ENCODE data around the gene CHST9.
"Not testable (repeated sequence)": the region's sequence is repeated elsewhere in the genome, so short reads cannot be mapped to it uniquely, and the experiment has no call there.

CHST9 gene

DNA sequence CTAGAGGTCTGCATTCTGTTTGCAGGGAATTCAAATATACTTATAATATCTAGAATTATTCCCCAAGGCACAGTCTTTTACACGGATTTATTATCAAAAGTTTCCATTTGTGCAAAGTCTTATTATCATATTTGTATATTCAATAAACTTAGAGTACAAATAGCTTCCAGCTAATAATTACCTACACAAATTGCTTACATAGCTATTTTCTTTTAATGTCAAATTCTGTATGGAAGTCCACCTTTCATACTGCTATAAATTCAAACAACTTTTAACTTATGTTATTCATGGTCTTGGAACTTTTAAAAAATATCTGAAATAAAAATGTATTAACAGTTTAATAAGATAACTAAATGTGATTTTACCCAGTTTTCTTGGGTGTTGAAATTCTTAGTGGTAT lies 13.1 kb downstream of the CHST9 start:
- DNase-seq = no peak

DNA sequence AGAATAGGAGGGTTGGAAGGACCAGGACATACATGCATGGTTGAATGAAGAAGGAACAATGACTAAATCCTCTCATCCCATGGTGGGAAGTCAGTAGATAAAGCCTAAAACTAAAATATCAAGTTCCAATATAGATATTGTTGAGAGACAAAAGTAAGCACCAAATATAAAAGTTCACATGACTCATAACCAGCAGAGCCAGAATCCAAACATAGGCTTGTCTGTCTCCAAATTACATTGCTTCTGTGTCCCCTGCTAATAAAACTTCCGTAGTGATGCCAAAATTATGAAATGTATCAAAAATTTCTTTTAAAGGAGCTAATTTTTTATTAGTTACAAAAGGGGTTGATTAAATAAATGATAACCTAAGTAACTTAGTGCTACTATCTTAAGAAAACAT lies 19.7 kb downstream of the CHST9 start:
- DNase-seq = no peak

DNA sequence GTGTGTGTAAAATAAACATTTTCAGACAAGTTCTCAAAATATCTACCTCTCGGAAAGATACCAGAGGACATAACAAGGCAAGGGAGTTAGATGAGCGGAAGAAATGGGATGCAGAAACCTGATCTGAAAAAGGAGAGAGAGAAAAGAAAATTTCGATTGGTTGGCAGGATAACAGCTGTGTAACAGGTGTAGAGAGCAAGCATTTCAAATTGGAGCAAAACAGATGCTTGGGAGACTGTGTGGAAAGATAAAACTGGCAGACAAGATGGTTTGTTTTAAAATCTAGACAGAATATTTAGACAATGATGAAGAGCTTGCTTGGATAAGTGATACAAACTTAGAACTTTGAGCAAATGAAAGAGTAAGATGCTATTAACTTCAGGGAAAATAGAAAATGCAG lies 20.2 kb downstream of the CHST9 start:
- no peak for DNase-seq

DNA sequence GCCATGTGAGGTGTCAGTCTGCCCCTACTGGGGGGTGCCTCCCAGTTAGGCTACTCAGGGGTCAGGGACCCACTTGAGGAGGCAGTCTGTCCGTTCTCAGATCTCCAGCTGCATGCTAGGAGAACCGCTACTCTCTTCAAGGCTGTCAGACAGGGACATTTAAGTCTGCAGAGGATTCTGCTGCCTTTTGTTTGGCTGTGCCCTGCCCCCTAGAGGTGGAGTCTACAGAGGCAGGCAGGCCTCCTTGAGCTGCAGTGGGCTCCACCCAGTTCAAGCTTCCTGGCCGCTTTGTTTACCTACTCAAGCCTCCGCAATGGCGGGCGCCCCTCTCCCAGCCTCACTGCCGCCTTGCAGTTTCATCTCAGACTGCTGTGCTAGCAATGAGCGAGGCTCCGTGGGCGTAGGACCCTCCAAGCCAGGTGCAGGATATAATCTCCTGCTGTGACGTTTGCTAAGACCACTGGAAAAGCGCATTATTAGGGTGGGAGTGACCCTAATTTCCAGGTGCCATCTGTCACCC lies 21.9 kb downstream of the CHST9 start:
- DNase-seq = not testable (repeated sequence)

DNA sequence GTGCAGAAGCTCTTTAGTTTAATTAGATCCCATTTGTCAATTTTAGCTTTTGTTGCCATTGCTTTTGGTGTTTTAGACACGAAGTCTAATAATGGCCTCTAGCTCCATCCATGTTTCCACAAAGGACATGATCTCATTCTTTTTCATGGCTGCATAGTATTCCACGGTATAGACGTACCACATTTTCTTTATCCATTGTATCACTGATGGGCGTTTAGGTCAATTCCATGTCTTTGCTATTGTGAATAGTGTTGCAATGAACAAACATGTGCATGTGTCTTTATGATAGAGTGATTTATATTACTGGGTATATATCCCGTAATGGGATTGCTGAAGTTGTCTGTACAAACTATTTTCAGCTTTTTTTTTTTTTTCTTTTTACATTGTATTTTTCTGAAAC lies 35.9 kb downstream of the CHST9 start:
- not testable (repeated sequence) for DNase-seq

DNA sequence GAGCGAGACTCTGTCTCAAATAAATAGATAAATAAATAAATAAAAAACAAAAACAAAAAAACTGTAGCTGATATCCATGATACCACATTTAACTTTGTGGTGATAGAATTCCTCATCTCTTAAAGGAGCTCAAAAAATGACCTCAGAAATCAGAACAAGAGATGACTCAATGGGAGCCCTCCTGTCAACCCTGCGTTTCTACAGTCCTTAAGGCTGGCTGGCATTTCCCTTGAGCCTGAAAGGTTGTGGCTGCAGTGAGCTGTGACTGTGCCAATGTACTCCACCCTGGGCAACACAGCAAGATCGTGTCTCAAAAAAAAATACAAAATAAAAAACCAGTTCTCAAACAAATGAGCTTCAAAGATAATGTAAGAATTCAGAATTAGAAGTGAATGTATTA lies 40.4 kb downstream of the CHST9 start:
- no peak for DNase-seq

DNA sequence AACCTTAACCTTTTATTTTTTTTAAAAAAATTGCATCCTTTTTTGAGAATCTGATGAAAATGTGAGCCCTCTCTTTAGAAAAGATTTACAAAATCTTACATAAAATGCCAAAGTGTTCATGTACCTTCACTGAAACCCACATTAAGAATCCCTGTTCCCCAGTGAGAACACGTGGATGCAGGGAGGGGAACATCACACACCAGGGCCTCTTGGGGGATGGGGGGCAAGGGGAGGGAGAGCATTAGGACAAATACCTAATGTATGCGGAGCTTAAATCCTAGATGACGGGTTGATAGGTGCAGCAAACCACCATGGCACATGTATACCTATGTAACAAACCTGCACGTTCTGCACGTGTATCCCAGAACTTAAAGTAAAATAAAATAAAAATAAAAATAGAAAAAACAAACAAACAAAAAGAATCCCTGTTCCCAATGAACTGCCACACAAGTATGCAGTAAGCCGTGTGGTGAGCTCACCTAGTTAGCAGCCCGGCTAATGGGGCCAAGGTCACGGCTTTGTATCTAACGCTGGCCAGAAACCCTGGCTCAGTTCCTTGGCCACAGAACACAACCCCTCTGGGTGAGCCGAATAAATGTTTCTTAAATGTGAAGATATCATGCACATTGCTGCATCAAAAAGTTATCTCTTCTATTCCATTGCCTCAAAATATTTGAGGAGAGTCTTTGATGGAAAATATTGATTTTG lies 41.4 kb downstream of the CHST9 start:
- DNase-seq = no peak

DNA sequence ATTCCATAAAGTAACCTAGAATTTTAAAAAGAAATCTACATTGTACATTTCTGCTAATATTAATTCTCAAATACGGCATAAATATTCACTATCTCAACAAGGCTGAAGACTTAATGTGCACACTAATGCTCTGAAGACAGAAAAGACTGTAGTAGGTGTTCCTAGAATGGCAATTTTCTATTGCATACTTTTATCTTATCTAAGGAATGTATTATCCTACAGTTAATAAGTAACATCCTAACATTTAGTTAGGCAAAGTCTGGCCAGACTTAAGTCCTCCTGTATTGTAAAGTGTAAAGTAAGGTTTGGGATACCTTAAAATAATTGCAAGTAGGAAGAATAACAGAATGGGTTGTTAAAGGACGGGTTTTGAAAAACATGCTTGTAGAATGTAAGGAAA lies 42.2 kb downstream of the CHST9 start:
- DNase-seq = no peak

DNA sequence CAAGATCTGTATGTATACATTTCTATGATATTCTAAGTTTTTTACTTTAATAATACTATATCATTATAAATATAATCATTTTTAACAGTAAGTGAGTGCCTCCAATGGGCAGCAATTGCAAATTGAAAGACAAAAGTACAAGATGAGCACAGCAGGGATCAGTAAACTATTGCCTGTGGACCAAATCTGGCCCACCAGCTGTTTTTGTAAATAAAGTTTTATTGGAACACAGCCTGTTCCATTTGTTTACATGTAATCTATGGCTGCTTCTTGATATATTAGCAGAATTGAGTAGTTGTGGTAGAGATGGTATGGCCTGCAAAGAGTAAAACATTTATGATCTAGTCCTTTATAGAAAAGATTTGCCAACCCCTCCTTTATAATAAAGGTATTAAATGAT lies 43.2 kb downstream of the CHST9 start:
- DNase-seq = no peak

DNA sequence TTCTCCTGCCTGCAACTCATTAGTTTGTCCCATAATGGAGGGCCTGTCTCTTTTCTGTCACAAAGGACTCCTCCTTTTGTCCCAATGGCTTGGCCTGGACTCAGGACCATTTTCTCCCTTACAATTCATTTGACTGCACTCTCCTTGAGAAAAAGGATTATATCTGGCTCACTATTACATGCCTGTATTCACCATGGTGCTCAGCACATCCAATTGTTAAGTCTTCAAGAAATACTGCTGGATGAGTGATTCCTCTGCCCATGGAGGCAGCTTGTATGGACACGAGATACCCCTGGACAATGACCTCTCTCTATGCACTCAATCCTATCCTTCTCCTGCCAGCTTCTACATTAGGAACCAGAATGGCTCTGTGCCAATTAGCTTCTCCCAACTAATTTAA lies 47.0 kb downstream of the CHST9 start:
- DNase-seq = no peak

DNA sequence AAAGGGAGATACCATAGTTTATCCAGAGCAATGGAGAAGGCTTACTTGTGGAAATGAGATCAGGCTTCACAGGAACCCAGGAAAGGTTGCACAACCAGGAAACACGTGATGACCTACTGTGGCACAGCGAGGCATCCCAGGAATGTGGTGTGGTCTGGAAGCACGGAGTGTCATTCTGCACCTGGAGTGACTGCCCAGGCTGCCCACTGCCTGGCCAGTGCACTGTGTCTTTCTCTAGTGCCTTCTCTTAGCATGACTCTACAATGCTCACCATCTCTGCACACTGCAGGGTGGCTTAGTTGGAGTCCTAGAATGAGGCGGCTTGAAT lies 48.9 kb downstream of the CHST9 start:
- no peak for DNase-seq

DNA sequence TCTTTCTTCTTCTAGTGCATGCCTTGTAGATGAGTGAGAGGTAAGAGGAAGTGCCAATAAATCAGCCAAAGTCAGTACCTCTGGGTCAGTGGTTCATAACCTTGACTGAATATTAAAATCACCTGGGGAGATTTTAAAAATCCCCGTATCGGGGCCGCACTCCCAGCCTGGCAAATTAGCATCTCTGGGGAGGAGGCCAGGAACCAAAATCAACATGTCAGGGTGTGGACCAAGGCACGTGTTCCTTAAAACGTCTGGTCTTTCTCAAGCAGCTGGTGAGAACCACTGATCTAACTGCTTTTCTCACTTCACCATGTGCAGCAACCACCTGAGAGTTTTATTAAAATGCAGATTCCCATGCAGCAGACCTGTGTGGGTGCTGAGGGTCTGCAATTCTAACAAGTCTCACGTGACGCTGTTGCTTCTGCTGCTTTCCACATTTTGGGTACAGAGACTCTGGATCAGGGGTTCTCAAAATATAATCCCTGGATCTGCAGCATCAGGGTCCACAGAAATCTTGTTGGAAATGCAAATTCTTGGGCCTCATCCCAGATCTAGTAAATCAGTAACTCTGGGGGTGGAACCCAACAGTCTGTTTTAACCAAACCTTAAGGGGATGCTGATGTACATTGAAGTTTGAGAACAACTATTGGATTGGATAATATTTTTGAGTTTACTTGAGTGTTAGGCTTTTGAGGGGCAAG lies 49.5 kb downstream of the CHST9 start:
- DNase-seq = no peak

DNA sequence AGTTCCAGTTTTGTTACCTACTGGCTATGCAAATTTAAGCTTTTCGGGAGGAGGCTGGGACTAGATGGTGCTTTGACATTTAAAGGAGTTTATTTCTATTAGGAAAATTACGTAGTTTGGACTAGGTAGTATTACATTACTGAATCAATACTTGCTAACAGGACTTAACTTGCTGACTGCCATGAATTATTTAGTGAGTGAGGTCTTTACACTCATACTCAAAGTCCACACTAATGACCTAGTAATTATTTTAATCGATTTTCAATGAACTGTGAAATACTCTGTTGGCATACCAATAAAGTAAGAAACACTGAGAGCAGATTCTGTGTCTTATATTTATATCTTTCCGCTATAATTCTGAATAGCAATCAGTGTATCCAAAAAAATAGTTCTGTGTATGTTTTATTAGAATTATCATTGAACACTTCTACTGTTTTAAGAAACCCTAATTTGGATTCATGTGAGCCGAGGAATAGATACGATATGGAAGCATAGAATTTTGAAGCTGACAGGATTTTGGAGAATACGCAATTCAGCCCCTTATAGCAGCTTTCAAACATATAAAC lies 55.0 kb downstream of the CHST9 start:
- no peak for DNase-seq

DNA sequence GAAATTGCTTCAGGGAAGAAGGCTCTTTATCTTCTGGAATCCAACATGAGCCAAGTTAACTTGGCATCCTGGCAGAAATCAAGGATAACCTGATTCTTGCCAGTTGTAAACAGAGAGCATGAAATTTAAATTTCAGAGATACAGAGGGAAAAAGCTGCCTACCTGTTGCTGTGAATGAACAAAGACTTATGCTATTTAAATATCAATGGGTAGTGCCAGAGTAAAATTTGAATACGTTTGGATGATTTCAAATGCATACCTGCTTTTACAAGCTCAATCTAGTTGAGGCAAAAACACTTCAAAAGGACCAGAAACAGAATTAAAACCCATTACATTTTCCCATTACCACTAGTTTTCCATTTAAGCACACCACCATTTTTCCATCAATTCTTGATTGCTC lies 60.9 kb downstream of the CHST9 start:
- DNase-seq = no peak

DNA sequence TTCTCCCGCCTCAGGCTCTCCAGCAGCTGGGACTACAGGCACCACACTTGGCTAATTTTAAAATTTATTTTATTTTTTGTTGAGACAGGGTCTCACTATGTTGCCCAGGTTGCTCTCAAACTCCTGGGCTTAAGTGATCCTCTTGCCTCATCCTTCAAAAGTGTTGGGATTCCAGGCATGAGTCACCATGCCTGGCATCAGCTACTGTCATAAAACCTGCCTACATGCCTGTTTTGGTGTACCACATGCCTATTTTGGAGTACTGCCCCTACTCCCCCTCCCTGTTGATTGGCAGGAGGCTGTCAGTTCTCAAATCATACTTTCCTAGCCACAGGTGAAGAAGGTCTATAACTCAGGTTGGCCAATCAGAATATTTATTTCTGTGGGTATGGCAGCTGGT lies 64.0 kb downstream of the CHST9 start:
- no peak for DNase-seq

DNA sequence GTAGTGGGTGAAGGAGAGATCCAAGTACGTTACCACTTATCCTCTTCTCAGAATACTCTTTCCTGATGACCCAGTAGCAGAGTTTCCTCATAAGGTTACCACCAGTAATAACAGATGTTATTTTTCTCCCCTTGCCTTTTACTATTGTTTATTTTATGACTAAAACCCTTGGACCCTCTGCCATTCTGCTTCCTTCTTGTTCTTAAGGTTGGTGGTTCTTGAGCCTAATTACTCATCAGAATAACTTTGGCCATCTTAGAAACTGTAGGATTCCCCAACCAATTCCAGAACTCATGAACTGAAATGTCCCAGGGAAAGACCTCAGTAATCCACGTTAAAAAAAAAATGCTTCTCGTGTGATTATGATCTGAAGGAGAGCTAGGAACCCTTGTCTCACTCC lies 64.9 kb downstream of the CHST9 start:
- no peak for DNase-seq

DNA sequence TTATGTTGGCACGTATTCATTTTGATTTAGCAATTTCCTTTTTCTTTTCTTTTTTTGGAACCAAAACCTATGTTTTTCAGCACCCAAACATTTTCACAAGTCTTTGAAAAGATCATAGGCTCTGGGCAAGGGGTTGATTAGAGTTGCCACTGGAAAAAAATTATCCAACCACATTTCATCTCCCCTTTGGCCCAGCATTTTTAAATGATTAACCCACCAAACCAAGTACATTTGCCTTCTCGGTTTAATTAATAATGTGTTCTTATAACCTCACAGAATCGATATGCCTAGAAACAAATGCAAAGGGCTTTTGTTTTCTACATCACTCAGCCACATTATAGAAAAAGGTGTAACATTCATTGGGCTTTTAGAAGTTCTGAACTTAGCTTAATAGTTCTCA lies 66.1 kb downstream of the CHST9 start:
- no peak for DNase-seq

DNA sequence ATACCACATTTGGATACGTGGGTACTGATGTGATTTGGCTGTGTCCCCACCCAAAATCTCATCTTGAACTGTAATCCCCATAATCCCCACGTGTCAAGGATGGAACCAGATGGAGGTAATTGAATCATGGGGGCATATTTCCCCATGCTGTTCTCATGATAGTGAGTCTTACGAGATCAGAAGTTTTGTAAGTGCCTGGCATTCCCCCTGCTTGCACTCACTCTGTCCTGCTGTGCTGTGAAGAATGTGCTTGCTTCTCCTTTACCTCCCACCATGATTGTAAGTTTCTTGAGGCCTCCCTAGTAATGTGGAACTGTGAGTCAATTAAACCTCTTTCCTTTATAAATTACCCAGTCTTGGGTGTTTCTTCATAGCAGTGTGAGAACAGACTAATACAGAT lies 70.3 kb downstream of the CHST9 start:
- no peak for DNase-seq

DNA sequence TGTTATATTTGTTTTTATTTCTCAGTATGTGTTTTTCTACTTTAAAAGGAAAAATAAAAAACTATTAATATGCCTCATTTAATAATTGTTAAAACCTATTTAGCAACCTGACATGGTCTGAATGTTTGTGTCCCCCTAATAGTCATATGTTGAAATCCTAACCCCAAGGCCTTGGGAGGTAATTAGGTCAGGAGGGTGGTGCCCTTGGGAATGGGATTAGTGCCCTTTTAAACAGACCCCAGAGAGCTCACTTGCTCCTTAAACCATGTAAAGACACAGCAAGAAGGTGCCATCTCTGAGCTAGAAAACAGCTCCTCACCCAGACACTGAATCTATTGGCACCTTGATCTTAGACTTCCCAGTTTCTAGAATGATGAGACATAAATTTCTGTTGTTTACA lies 71.8 kb downstream of the CHST9 start:
- no peak for DNase-seq

DNA sequence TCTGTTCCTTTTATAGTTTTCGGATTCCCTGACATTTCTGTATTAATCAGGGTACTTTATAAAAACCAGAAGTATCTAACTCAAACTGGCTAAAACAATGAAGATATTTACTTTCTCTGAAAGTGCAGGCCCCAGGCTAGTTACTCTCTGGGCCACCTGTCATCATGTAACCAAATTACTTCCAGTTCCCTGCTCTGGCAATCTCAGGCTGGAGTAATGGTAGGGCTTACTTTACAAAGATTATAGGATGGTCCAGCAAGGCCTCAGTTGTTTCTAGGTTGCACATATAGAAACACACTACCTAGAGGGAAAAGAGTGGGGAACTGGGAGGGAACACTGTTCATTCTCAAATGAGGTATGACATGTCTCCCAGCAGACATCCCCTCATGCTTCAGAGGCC lies 74.8 kb downstream of the CHST9 start:
- DNase-seq = no peak

DNA sequence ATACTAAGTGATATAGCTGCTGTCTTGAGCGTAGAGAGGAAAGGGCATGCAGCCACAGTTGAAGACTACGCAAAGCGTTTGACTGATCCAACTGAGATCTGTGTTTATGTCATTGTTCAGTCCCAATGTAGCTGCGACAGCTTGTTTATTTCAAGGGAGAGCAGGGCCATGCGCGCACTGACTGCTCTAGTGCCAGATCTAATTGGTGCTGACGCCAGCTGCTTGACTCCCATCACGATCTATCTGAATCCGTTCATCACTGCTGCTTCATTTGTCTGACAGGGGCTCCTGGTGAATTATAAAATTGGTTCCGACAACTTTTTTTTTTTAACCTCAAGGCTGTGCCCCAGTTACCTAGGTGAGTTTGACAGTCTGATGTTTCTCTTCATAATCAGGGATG lies 75.7 kb downstream of the CHST9 start:
- DNase-seq = no peak

DNA sequence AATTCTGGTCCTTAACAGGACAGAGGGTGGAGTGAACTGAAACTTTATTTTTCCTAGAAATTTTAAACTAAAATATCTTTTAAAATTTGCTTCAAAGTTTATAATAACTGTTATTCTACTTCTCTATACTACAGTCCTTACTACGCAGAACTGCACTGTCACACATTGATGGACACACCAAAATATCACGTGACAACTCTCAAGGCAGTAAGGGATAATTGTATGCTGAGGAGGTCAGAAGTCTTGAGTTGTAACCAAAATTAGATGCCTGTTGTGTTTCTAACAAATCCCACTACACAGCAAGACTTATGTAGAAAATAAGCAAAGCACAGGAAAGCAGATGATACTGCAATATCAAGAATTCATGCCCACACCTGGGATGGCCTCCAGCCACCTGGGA lies 76.3 kb downstream of the CHST9 start:
- DNase-seq = no peak

DNA sequence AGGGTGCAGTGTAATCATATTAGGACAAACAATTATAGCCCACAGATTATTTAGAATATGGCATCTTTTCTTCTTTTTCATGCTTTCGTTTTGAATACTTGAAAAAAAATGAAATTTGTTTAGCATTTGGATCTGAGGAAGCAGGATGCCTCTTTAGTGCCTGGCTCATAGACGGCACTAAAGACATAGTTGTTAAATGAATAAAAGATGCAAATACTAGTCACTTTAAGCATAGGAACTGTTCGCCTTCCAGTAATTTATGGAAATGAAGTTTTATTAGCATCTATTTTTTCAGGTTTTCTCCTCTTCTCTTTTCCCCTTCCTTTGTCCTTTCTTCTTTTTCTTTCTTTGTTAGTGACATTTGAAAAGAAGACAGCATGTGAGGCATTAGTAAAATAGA lies 80.4 kb downstream of the CHST9 start:
- no peak for DNase-seq

DNA sequence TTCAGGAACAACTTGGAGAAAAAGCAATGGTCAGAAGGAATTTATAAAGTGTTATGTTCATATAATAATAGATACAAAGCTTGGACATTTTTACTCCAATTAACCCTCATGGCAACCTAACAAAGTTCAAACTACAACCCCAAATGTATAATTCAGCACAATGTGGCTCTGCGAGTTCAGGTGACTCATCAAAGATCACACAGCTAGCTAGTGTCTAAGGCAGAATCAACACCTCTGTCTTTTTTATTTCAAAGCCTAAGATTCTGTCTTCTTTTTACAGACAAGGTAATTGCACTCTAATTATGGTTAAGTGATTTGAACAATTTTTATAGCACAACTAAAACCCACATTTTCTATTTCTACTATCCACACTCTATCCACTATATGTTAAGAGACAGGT lies 90.5 kb downstream of the CHST9 start:
- DNase-seq = no peak

DNA sequence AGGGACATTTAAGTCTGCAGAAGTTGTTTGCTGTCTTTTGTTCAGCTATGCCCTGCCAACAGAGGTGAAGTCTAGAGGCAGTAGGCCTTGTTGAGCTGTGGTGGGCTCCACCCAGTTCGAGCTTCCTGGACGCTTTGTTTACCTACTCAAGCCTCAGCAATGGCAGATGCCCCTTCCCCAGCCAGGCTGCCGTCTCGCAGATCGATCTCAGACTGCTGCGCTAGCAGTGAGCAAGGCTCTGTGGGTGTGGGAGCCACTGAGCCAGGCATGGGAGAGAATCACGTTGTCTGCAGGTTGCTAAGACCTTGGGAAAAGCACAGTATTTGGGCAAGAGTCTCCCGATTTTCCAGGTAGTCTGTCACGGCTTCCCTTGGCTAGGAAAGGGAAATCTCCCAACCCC lies 91.8 kb downstream of the CHST9 start:
- not testable (repeated sequence) for DNase-seq
